HCT116 (cell line): ENCODE results near the gene SFRP4. TPM values are rescaled to one million over a fixed set of nuclear protein-coding genes. Genes with fewer than 3 reads are reported as not detected.

Experiments used
- ATAC-seq: fragments of 200-7000 bp; cut with Tn5 transposase; 2 replicates; pipeline ENCODE4 v1.9.1; 2020; ENCODE audit warnings: mild to moderate bottlenecking, moderate library complexity
- BruUV-seq: library from RNA; stranded (reverse); fragments of 400-500 nt; replicated peaks from 2 replicates; lab custom pipeline; 2021; lab: Mats Ljungman, UMichigan
- CTCF ChIA-PET: fragments of 300-600 bp; sonication (Branson Sonifier 250); formaldehyde crosslinking; loops from one replicate; lab custom pipeline; 2021; ENCODE audit warnings: antibody characterized with exemption; lab: Charles Lee
- POLR2A ChIA-PET: fragments of 300-600, 350-600 bp; sonication (Branson Sonifier 250); formaldehyde crosslinking; loops from one replicate; lab custom pipeline; 2021; ENCODE audit warnings: antibody characterized with exemption; lab: Charles Lee
- RAD21 ChIA-PET, 2 experiments: fragments of 300-600 bp; sonication (Branson Sonifier 250); formaldehyde crosslinking; loops; one replicate each; lab custom pipeline; 2023; ENCODE audit warnings: low total read pairs in 2 of 2; ENCODE audit not compliant: uncharacterized antibody in 2 of 2, unreplicated experiment in 2 of 2, low non-redundant PET in 1 of 2; lab: Charles Lee
- DNase-seq: peaks from one replicate; pipeline ENCODE4 v3.0.0-alpha.2; 2010; ENCODE audit warnings: low read depth, low spot score
- H2AFZ ChIP-seq: fragments of 200-600 bp; shearing (Covaris generic), sonication (generic); 2 replicates; pipeline ENCODE4 v1.6.1; 2017; ENCODE audit warnings: low read depth, mixed run types, mixed read lengths, antibody characterized with exemption, low read length; ENCODE audit not compliant: poor library complexity, severe bottlenecking
- H3K27ac ChIP-seq: 2 replicates; pipeline ENCODE4 v1.5.1; 2012; ENCODE audit warnings: low read depth, low read length
- H3K27me3 ChIP-seq: fragments of 200-600 bp; sonication (generic); 2 replicates; pipeline ENCODE4 v1.6.1; 2016; ENCODE audit warnings: mixed run types, low read length, mixed read lengths; ENCODE audit not compliant: insufficient read depth
- H3K36me3 ChIP-seq, 2 experiments: fragments of 200-500 bp in 1 of 2; fragments of 200-600 bp in 1 of 2; sonication (Bioruptor generic) in 1 of 2; sonication (generic) in 1 of 2; 2 replicates each; pipeline versions ENCODE4 v1.5.1 to v1.6.1; 2014 to 2016; ENCODE audit warnings: low read length in 2 of 2, inconsistent platforms in 1 of 2, mixed read lengths in 1 of 2, mixed run types in 1 of 2; ENCODE audit not compliant: insufficient read depth in 2 of 2, control insufficient read depth in 1 of 2
- H3K4me1 ChIP-seq, 2 experiments: fragments of 200-600 bp in 1 of 2; sonication (generic) in 1 of 2; 2 replicates each; pipeline versions ENCODE4 v1.5.1 to v1.6.1; 2012 to 2017; ENCODE audit warnings: low read length in 2 of 2, inconsistent platforms in 1 of 2, mild to moderate bottlenecking in 1 of 2, mixed read lengths in 1 of 2, mixed run types in 1 of 2, moderate library complexity in 1 of 2; ENCODE audit not compliant: insufficient read depth in 2 of 2, control insufficient read depth in 1 of 2
- H3K4me2 ChIP-seq: fragments of 200-600 bp; sonication (generic); 2 replicates; pipeline ENCODE4 v1.6.1; 2017; ENCODE audit warnings: mixed run types, low read length, mixed read lengths
- H3K4me3 ChIP-seq, 2 experiments: fragments of 200-600 bp in 1 of 2; sonication (generic) in 1 of 2; replicated peaks in 1 of 2; 2 replicates each; pipeline ENCODE4 v1.5.1; 2011 to 2016; ENCODE audit warnings: low read length in 2 of 2, control low read depth in 1 of 2, low read depth in 1 of 2, mild to moderate bottlenecking in 1 of 2, mixed read lengths in 1 of 2, mixed run types in 1 of 2
- H3K79me2 ChIP-seq: fragments of 200-600 bp; sonication (generic); 2 replicates; pipeline ENCODE4 v1.6.1; 2017; ENCODE audit warnings: mild to moderate bottlenecking, mixed run types, low read length, moderate library complexity, mixed read lengths; ENCODE audit not compliant: insufficient read depth
- H3K9ac ChIP-seq: fragments of 200-600 bp; sonication (generic); 2 replicates; pipeline ENCODE4 v1.6.1; 2016; ENCODE audit warnings: low read length, mixed read lengths
- H3K9me2 ChIP-seq: fragments of 200-600 bp; sonication (generic), shearing (Covaris generic); 2 replicates; pipeline ENCODE4 v1.6.1; 2017; ENCODE audit warnings: mixed run types, mild to moderate bottlenecking, moderate library complexity; ENCODE audit not compliant: insufficient read depth
- H3K9me3 ChIP-seq, 2 experiments: fragments of 200-500 bp in 1 of 2; fragments of 200-600 bp in 1 of 2; sonication (Bioruptor generic) in 1 of 2; sonication (generic) in 1 of 2; 2 replicates each; pipeline ENCODE4 v1.6.1; 2014 to 2017; ENCODE audit warnings: low read length in 2 of 2, mixed read lengths in 2 of 2, inconsistent platforms in 1 of 2, low read depth in 1 of 2, mild to moderate bottlenecking in 1 of 2, mixed run types in 1 of 2, moderate library complexity in 1 of 2; ENCODE audit not compliant: control insufficient read depth in 1 of 2, insufficient read depth in 1 of 2
- H4K20me1 ChIP-seq: fragments of 200-600 bp; sonication (generic), shearing (Covaris generic); 2 replicates; pipeline ENCODE4 v1.6.1; 2017; ENCODE audit warnings: mixed run types, mild to moderate bottlenecking, moderate library complexity; ENCODE audit not compliant: insufficient read depth
- ELF1 ChIP-seq: IDR thresholded peaks from 2 replicates; pipeline ENCODE4 v1.6.1; 2012; ENCODE audit warnings: low read depth, borderline replicate concordance
- EZH2phosphoT487 ChIP-seq: fragments of 200-600 bp; IDR thresholded peaks from 2 replicates; pipeline ENCODE4 v1.6.1; 2018; ENCODE audit warnings: antibody characterized with exemption, borderline replicate concordance
- POLR2A ChIP-seq: IDR thresholded peaks from 2 replicates; pipeline ENCODE4 v1.7.0; 2011; ENCODE audit warnings: borderline replicate concordance; ENCODE audit not compliant: insufficient read depth, insufficient read length; ENCODE audit errors: extremely low read depth
- POLR2AphosphoS5 ChIP-seq: IDR thresholded peaks from 2 replicates; pipeline ENCODE4 v1.6.1; 2011; ENCODE audit warnings: mild to moderate bottlenecking, low read depth, low read length, moderate library complexity
- TCF7L2 ChIP-seq: IDR thresholded peaks from 2 replicates; pipeline ENCODE4 v1.7.0; 2011; ENCODE audit warnings: borderline replicate concordance, inconsistent platforms; ENCODE audit not compliant: insufficient read depth, insufficient read length; ENCODE audit errors: extremely low read depth
- ZNF274 ChIP-seq: fragments of 200-500 bp; sonication (Bioruptor generic); IDR thresholded peaks from 2 replicates; pipeline ENCODE4 v1.6.1; 2014; ENCODE audit warnings: mild to moderate bottlenecking, low read depth, low read length, inconsistent platforms
- intact Hi-C: fragments of 100-400 bp; cut with micrococcal nuclease; formaldehyde crosslinking; loops from 2 replicates; pipeline ENCODE4 v1.10.0; 2022
- total RNA-seq: library from RNA; stranded (reverse); gene quantifications from one replicate; pipeline ENCODE4 v1.2.1, GENCODE V29; 2021; ENCODE audit not compliant: unreplicated experiment
- TF ChIP-seq, protein P1 (sequence below): IDR thresholded peaks from 2 replicates; pipeline ENCODE4 v1.6.1; 2012; ENCODE audit warnings: low read depth
- TF ChIP-seq, protein P2 (sequence below), 3 experiments: fragments of 200-600 bp in 1 of 3; sonication (generic) in 1 of 3; IDR thresholded peaks in 2 of 3; conservative IDR thresholded peaks in 1 of 3; 2 replicates each; pipeline ENCODE4 v1.5.1; 2012 to 2017; ENCODE audit warnings: low read depth in 2 of 3, low read length in 2 of 3, antibody characterized with exemption in 1 of 3, borderline replicate concordance in 1 of 3, control low read depth in 1 of 3, mild to moderate bottlenecking in 1 of 3, mixed read lengths in 1 of 3, mixed run types in 1 of 3, moderate library complexity in 1 of 3; ENCODE audit not compliant: insufficient read depth in 1 of 3
- TF ChIP-seq, protein P3 (sequence below): IDR thresholded peaks from 2 replicates; pipeline ENCODE4 v1.6.1; 2012

Gene SFRP4
- total RNA-seq, 1 experiment from 2014 or later = 0.25 TPM

DNA sequence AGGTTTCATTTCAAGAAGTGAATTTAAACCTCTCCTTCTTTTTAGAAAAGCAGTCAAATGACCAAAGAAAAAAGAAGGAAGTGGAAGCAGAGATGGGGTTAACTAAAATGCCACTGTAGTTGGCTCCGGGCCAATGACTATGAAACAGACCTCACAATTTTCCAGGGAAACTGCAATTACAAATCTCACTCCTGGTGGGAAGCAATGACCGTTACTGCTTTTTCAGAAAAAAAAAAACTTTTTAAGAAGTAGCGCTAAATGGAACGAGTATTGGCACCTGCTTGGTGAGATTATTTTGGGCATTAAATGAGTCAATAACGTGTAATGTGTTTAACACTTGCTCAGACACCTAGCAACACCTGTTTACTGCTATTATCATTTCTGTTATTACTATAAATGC is 1.2 kb downstream of the SFRP4 start (continued):
- TF ChIP-seq, protein P1, sequence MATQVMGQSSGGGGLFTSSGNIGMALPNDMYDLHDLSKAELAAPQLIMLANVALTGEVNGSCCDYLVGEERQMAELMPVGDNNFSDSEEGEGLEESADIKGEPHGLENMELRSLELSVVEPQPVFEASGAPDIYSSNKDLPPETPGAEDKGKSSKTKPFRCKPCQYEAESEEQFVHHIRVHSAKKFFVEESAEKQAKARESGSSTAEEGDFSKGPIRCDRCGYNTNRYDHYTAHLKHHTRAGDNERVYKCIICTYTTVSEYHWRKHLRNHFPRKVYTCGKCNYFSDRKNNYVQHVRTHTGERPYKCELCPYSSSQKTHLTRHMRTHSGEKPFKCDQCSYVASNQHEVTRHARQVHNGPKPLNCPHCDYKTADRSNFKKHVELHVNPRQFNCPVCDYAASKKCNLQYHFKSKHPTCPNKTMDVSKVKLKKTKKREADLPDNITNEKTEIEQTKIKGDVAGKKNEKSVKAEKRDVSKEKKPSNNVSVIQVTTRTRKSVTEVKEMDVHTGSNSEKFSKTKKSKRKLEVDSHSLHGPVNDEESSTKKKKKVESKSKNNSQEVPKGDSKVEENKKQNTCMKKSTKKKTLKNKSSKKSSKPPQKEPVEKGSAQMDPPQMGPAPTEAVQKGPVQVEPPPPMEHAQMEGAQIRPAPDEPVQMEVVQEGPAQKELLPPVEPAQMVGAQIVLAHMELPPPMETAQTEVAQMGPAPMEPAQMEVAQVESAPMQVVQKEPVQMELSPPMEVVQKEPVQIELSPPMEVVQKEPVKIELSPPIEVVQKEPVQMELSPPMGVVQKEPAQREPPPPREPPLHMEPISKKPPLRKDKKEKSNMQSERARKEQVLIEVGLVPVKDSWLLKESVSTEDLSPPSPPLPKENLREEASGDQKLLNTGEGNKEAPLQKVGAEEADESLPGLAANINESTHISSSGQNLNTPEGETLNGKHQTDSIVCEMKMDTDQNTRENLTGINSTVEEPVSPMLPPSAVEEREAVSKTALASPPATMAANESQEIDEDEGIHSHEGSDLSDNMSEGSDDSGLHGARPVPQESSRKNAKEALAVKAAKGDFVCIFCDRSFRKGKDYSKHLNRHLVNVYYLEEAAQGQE = no peak

DNA sequence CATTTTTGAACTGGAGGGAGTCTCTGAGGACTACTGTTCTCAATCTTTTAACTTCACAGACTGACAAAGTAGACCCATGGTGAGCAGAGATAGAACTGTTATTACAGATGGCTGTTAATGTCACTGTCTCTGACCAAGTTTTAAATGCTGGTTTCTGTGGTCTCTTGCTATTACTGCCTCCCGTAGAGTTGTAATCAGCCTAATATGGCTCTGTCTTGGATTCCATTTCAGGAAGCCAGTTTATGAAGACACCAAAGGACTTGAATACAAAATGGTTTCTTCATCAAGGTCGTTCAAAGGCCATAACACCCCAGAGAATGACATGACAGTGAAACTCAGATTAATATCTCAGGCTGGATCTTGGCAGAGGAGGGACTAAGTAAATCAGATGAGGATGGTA is 3.9 kb downstream of the SFRP4 start:
- RAD21 ChIA-PET = no interaction called here

More for the DNA sequence above, 3.9 kb downstream of the SFRP4 start:
- Histone ChIP-seq H3K4me1 (peaks cover 3 to 5% of the 10 kb centered on the region in 2 experiments; a peak in 2 of 4 replicates), H3K9me2 (no peaks in the 10 kb centered on the region), H3K4me3 (no peak overlapping the region), H3K9ac (no peak overlapping the region), H2AFZ (no peak overlapping the region), H3K27me3 (peaks cover 5% of the 10 kb centered on the region; the same call in 1 of the 2 replicates), H4K20me1 (no peaks in the 10 kb centered on the region), H3K79me2 (no peaks in the 10 kb centered on the region), H3K36me3 (no peaks in the 10 kb centered on the region), H3K9me3 (no peaks in the 10 kb centered on the region), H3K27ac (no peak overlapping the region), H3K4me2 (no peak overlapping the region)
- DNase-seq (no peak), ATAC-seq (no peak)
- intact Hi-C loops = no loop called here
- no TSS peak for BruUV-seq
- ChIA-PET POLR2A (no interaction called here), CTCF (no interaction called here)
- TF ChIP-seq, protein P2, sequence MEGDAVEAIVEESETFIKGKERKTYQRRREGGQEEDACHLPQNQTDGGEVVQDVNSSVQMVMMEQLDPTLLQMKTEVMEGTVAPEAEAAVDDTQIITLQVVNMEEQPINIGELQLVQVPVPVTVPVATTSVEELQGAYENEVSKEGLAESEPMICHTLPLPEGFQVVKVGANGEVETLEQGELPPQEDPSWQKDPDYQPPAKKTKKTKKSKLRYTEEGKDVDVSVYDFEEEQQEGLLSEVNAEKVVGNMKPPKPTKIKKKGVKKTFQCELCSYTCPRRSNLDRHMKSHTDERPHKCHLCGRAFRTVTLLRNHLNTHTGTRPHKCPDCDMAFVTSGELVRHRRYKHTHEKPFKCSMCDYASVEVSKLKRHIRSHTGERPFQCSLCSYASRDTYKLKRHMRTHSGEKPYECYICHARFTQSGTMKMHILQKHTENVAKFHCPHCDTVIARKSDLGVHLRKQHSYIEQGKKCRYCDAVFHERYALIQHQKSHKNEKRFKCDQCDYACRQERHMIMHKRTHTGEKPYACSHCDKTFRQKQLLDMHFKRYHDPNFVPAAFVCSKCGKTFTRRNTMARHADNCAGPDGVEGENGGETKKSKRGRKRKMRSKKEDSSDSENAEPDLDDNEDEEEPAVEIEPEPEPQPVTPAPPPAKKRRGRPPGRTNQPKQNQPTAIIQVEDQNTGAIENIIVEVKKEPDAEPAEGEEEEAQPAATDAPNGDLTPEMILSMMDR (IDR thresholded peaks at IDR 0.05 in 2 of 3, conservative IDR thresholded peaks at IDR 0.05 in 1 of 3; ENCODE audit: borderline replicate concordance in 1 of 3, insufficient read depth in 1 of 3, low read depth in 2 of 3, low read length in 2 of 3) = no peak
- TF ChIP-seq POLR2A (no peak), ELF1 (no peak), POLR2AphosphoS5 (no peak), ZNF274 (no peak), EZH2phosphoT487 (no peak), TCF7L2 (no peak)
- TF ChIP-seq, protein P3, sequence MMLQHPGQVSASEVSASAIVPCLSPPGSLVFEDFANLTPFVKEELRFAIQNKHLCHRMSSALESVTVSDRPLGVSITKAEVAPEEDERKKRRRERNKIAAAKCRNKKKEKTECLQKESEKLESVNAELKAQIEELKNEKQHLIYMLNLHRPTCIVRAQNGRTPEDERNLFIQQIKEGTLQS = no peak
- TF ChIP-seq, all 23 proteins: peak for 0
